GM12875 (cell line): ENCODE results near the gene RCAN2.

Experiments used
- H3K4me3 ChIP-seq: one replicate; pipeline ENCODE4 v1.5.1; 2011; ENCODE audit warnings: low read depth, low read length, control low read depth
- CTCF ChIP-seq: IDR thresholded peaks from 2 replicates; pipeline ENCODE4 v1.5.1; 2011; ENCODE audit warnings: low read depth, mild to moderate bottlenecking, control low read depth, inconsistent platforms, low read length, moderate library complexity, borderline replicate concordance; ENCODE audit not compliant: insufficient read depth

The RCAN2 gene

GRCh38 chr6:46509063-46509462 is 17.8 kb upstream of the RCAN2 start:
- TF ChIP-seq CTCF = no peak
- no peak overlapping the region for H3K4me3 ChIP-seq

- no peak overlapping the region for H3K4me3 ChIP-seq
- TF ChIP-seq CTCF = no peak
Measured at GRCh38 chr6:46507426-46507825, 16.2 kb upstream of the RCAN2 start.

- no peak overlapping the region for H3K4me3 ChIP-seq
- no peak for TF ChIP-seq CTCF
Measured at GRCh38 chr6:46505693-46506512, 14.7 kb upstream of the RCAN2 start.

GRCh38 chr6:46504242-46504641 is 13.0 kb upstream of the RCAN2 start:
- no peak overlapping the region for H3K4me3 ChIP-seq
- no peak for TF ChIP-seq CTCF

GRCh38 chr6:46502486-46503119 is 11.4 kb upstream of the RCAN2 start:
- no peak for TF ChIP-seq CTCF
- no peak overlapping the region for H3K4me3 ChIP-seq

GRCh38 chr6:46501136-46502089 is 10.2 kb upstream of the RCAN2 start:
- no peak overlapping the region for H3K4me3 ChIP-seq
- TF ChIP-seq CTCF = no peak
